NCI-H146 treated with DMSO at 0.1 percent for 48 hours (cell line): ENCODE measurements around the gene SCUBE3.

Experiments used
- DNase-seq: peaks from one replicate; lab custom pipeline; 2025; ENCODE audit not compliant: unreplicated experiment; lab: John Stamatoyannopoulos, UW

Gene SCUBE3

GRCh38 chr6:35209081-35209480 lies 4.7 kb upstream of the SCUBE3 start:
- DNase-seq: no peak

- DNase-seq: no peak
Measured at GRCh38 chr6:35209622-35210247, 4.0 kb upstream of the SCUBE3 start.

- DNase-seq: peak; percentile 33
Measured at GRCh38 chr6:35213298-35213791, 411 bp upstream of the SCUBE3 start.

- no peak for DNase-seq
Measured at GRCh38 chr6:35214869-35215664, 1.3 kb downstream of the SCUBE3 start.

- DNase-seq: no peak
Measured at GRCh38 chr6:35215665-35216411, 2.1 kb downstream of the SCUBE3 start.

GRCh38 chr6:35216412-35216732 lies 2.6 kb downstream of the SCUBE3 start:
- DNase-seq: no peak

- DNase-seq: peak; percentile 49
Measured at GRCh38 chr6:35216851-35217811, 3.4 kb downstream of the SCUBE3 start.

- DNase-seq: no peak
Measured at GRCh38 chr6:35218021-35218420, 4.3 kb downstream of the SCUBE3 start.

- no peak for DNase-seq
Measured at GRCh38 chr6:35218456-35218855, 4.7 kb downstream of the SCUBE3 start.

- DNase-seq: peak; percentile 40
Measured at GRCh38 chr6:35219683-35220326, 6.0 kb downstream of the SCUBE3 start.

GRCh38 chr6:35220711-35221110 lies 7.0 kb downstream of the SCUBE3 start:
- DNase-seq: no peak

- DNase-seq: no peak
Measured at GRCh38 chr6:35223396-35223795, 9.6 kb downstream of the SCUBE3 start.

GRCh38 chr6:35224720-35225119 lies 11.0 kb downstream of the SCUBE3 start:
- DNase-seq: no peak

- DNase-seq: peak; percentile 76
Measured at GRCh38 chr6:35228481-35228880, 14.7 kb downstream of the SCUBE3 start.

- DNase-seq: no peak
Measured at GRCh38 chr6:35229304-35229703, 15.5 kb downstream of the SCUBE3 start.

GRCh38 chr6:35230498-35230897 lies 16.7 kb downstream of the SCUBE3 start:
- DNase-seq: no peak

- no peak for DNase-seq
Measured at GRCh38 chr6:35230950-35231349, 17.2 kb downstream of the SCUBE3 start.

GRCh38 chr6:35231563-35231962 lies 17.8 kb downstream of the SCUBE3 start:
- DNase-seq: no peak

GRCh38 chr6:35234901-35235300 lies 21.1 kb downstream of the SCUBE3 start:
- DNase-seq: no peak

GRCh38 chr6:35236223-35236622 lies 22.5 kb downstream of the SCUBE3 start:
- DNase-seq: no peak
